HG03025 (cell line): ENCODE measurements around the gene RNU11.
A peak's percentile ranks its signal among the peaks of the same experiment; 100 is the strongest.
"Not testable (repeated sequence)": the region's sequence is repeated elsewhere in the genome, so short reads cannot be mapped to it uniquely, and the experiment has no call there.

Experiments used
- ATAC-seq: cut with Tn5 transposase; IDR thresholded peaks from one replicate; pipeline ENCODE4 v1.9.1; 2021; ENCODE audit warnings: mild to moderate bottlenecking, moderate library complexity; ENCODE audit not compliant: unreplicated experiment, low FRiP score

The RNU11 gene

GRCh38 chr1:28656335-28656734 is 7.9 kb downstream of the RNU11 start:
- ATAC-seq: no peak

- no peak for ATAC-seq
These were observed 15.6 kb downstream of the RNU11 start for GRCh38 chr1:28663871-28664470.

- no peak for ATAC-seq
These were observed 18.4 kb downstream of the RNU11 start for GRCh38 chr1:28666806-28667205.

- ATAC-seq: peak; percentile 69
These were observed 20.0 kb downstream of the RNU11 start, which contains the start of gene GMEB1 for GRCh38 chr1:28668191-28668955. Gene GMEB1 (plus strand): TSS chr1:28668784. CDS start chr1:28683613, 14,829 bp downstream.

- ATAC-seq: peak; percentile 42
These were observed 20.7 kb downstream of the RNU11 start for GRCh38 chr1:28668956-28669723.

- ATAC-seq: no peak
These were observed 22.9 kb downstream of the RNU11 start for GRCh38 chr1:28671254-28671780.

GRCh38 chr1:28672971-28673370 is 24.6 kb downstream of the RNU11 start:
- ATAC-seq: not testable (repeated sequence)

- no peak for ATAC-seq
These were observed 27.5 kb downstream of the RNU11 start for GRCh38 chr1:28675924-28676257.

- ATAC-seq: no peak
These were observed 31.8 kb downstream of the RNU11 start for GRCh38 chr1:28680151-28680550.

- no peak for ATAC-seq
These were observed 34.4 kb downstream of the RNU11 start for GRCh38 chr1:28682840-28683239.

GRCh38 chr1:28684937-28685336 is 36.5 kb downstream of the RNU11 start:
- no peak for ATAC-seq

- ATAC-seq: not testable (repeated sequence)
These were observed 43.2 kb downstream of the RNU11 start for GRCh38 chr1:28691627-28692026.
